Neuron (in vitro differentiated cells): ENCODE measurements around the gene TCTN1.
"Not testable (repeated sequence)": the region's sequence is repeated elsewhere in the genome, so short reads cannot be mapped to it uniquely, and the experiment has no call there.

ENCODE experiments used
- H2AFZ ChIP-seq: one replicate; pipeline ENCODE4 v1.6.1; 2013; ENCODE audit warnings: low read depth, mild to moderate bottlenecking, inconsistent platforms, low read length, moderate library complexity
- H3K27me3 ChIP-seq: one replicate; pipeline ENCODE4 v1.6.1; 2013; ENCODE audit warnings: low read length; ENCODE audit not compliant: insufficient read depth
- H3K36me3 ChIP-seq: one replicate; pipeline ENCODE4 v1.6.1; 2013; ENCODE audit warnings: low read length; ENCODE audit not compliant: insufficient read depth
- H3K4me1 ChIP-seq: one replicate; pipeline ENCODE4 v1.6.1; 2013; ENCODE audit warnings: low read length; ENCODE audit not compliant: insufficient read depth
- H3K4me3 ChIP-seq: 2 replicates; pipeline ENCODE4 v1.5.1; 2013; ENCODE audit warnings: mild to moderate bottlenecking, low read length, moderate library complexity
- H3K9me3 ChIP-seq: one replicate; pipeline ENCODE4 v1.6.1; 2013; ENCODE audit warnings: low read length

The TCTN1 gene

GRCh38 chr12:110592919-110593318, 21.0 kb upstream of the TCTN1 start:
- H3K4me3 ChIP-seq, H2AFZ ChIP-seq, H3K36me3 ChIP-seq, H3K4me1 ChIP-seq, H3K27me3 ChIP-seq, H3K9me3 ChIP-seq: not testable (repeated sequence)

GRCh38 chr12:110597885-110598284, 16.0 kb upstream of the TCTN1 start:
- no peaks in the 10 kb centered on the region for H3K4me1 ChIP-seq
- H3K27me3 ChIP-seq, result no peaks in the 10 kb centered on the region
- no peak overlapping the region for H2AFZ ChIP-seq
- no peak overlapping the region for H3K4me3 ChIP-seq
- no peaks in the 10 kb centered on the region for H3K9me3 ChIP-seq
- no peaks in the 10 kb centered on the region for H3K36me3 ChIP-seq

- Histone ChIP-seq H3K4me1 (no peaks in the 10 kb centered on the region), H3K9me3 (no peaks in the 10 kb centered on the region), H3K27me3 (no peaks in the 10 kb centered on the region), H2AFZ (no peak overlapping the region), H3K36me3 (no peaks in the 10 kb centered on the region), H3K4me3 (no peak overlapping the region)
Measured at GRCh38 chr12:110599334-110599733, 14.6 kb upstream of the TCTN1 start.

GRCh38 chr12:110600254-110600653, 13.7 kb upstream of the TCTN1 start:
- Histone ChIP-seq H2AFZ (no peak overlapping the region), H3K4me3 (no peak overlapping the region), H3K27me3 (no peaks in the 10 kb centered on the region), H3K36me3 (no peaks in the 10 kb centered on the region), H3K9me3 (no peaks in the 10 kb centered on the region), H3K4me1 (no peaks in the 10 kb centered on the region)

GRCh38 chr12:110602085-110602814, 11.7 kb upstream of the TCTN1 start:
- H3K27me3 ChIP-seq, H3K4me3 ChIP-seq, H3K4me1 ChIP-seq: not testable (repeated sequence)

GRCh38 chr12:110606253-110606611, 7.7 kb upstream of the TCTN1 start:
- no peaks in the 10 kb centered on the region for H3K36me3 ChIP-seq
- no peaks in the 10 kb centered on the region for H3K4me1 ChIP-seq
- H3K27me3 ChIP-seq, result no peaks in the 10 kb centered on the region
- no peak overlapping the region for H2AFZ ChIP-seq
- no peaks in the 10 kb centered on the region for H3K9me3 ChIP-seq
- no peak overlapping the region for H3K4me3 ChIP-seq

More at GRCh38 chr12:110602085-110602814, 11.7 kb upstream of the TCTN1 start:
- H3K36me3 ChIP-seq, H3K9me3 ChIP-seq, H2AFZ ChIP-seq: not testable (repeated sequence)

- peak overlapping the region; percentile 88 for H3K4me3 ChIP-seq
- H3K27me3 ChIP-seq, result no peaks in the 10 kb centered on the region
- peak overlapping the region; percentile 75 for H2AFZ ChIP-seq
Measured at GRCh38 chr12:110613071-110613770, 708 bp upstream of the TCTN1 start.

GRCh38 chr12:110615171-110615570, 1.2 kb downstream of the TCTN1 start:
- peaks cover 12% of the 10 kb centered on the region for H3K36me3 ChIP-seq
- peaks cover 10% of the 10 kb centered on the region for H3K4me1 ChIP-seq
- peaks cover 3% of the 10 kb centered on the region for H3K9me3 ChIP-seq
- peak overlapping the region; percentile 88 for H3K4me3 ChIP-seq
- H3K27me3 ChIP-seq, result no peaks in the 10 kb centered on the region
- no peak overlapping the region for H2AFZ ChIP-seq

More at GRCh38 chr12:110613071-110613770, 708 bp upstream of the TCTN1 start:
- Histone ChIP-seq H3K4me1 (peaks cover 10% of the 10 kb centered on the region), H3K9me3 (peaks cover 3% of the 10 kb centered on the region), H3K36me3 (peaks cover 12% of the 10 kb centered on the region)

- no peak overlapping the region for H2AFZ ChIP-seq
- no peak overlapping the region for H3K4me3 ChIP-seq
- peaks cover 12% of the 10 kb centered on the region for H3K36me3 ChIP-seq
- peaks cover 10% of the 10 kb centered on the region for H3K4me1 ChIP-seq
- no peaks in the 10 kb centered on the region for H3K27me3 ChIP-seq
- peaks cover 3% of the 10 kb centered on the region for H3K9me3 ChIP-seq
Measured at GRCh38 chr12:110616471-110617115, 2.7 kb downstream of the TCTN1 start.

- Histone ChIP-seq H2AFZ (no peak overlapping the region), H3K4me3 (no peak overlapping the region), H3K9me3 (peaks cover 3% of the 10 kb centered on the region), H3K27me3 (no peaks in the 10 kb centered on the region), H3K4me1 (peaks cover 6% of the 10 kb centered on the region), H3K36me3 (peaks cover 25% of the 10 kb centered on the region)
Measured at GRCh38 chr12:110619534-110619953, 5.6 kb downstream of the TCTN1 start.

- Histone ChIP-seq H2AFZ (no peak overlapping the region), H3K4me3 (no peak overlapping the region), H3K9me3 (no peaks in the 10 kb centered on the region), H3K4me1 (no peaks in the 10 kb centered on the region), H3K36me3 (peaks cover 21% of the 10 kb centered on the region), H3K27me3 (no peaks in the 10 kb centered on the region)
Measured at GRCh38 chr12:110622582-110622981, 8.7 kb downstream of the TCTN1 start.

- no peak overlapping the region for H2AFZ ChIP-seq
- peaks cover 56% of the 10 kb centered on the region for H3K36me3 ChIP-seq
- no peak overlapping the region for H3K4me3 ChIP-seq
- no peaks in the 10 kb centered on the region for H3K27me3 ChIP-seq
- no peaks in the 10 kb centered on the region for H3K9me3 ChIP-seq
- H3K4me1 ChIP-seq, result no peaks in the 10 kb centered on the region
Measured at GRCh38 chr12:110627500-110628195, 13.7 kb downstream of the TCTN1 start.

- no peak overlapping the region for H3K4me3 ChIP-seq
- H3K36me3 ChIP-seq, result peaks cover 40% of the 10 kb centered on the region
- H3K27me3 ChIP-seq, result no peaks in the 10 kb centered on the region
- peaks cover 23% of the 10 kb centered on the region for H3K4me1 ChIP-seq
- H3K9me3 ChIP-seq, result no peaks in the 10 kb centered on the region
- no peak overlapping the region for H2AFZ ChIP-seq
Measured at GRCh38 chr12:110635055-110635454, 21.1 kb downstream of the TCTN1 start.
